Mucosa of stomach (tissue), 1 donor: ENCODE measurements around the gene HIVEP2.

Experiments
- H3K27me3 ChIP-seq: one replicate; pipeline ENCODE4 v1.7.0; 2013; ENCODE audit warnings: mild to moderate bottlenecking, low read length; ENCODE audit not compliant: control insufficient read depth, insufficient read depth
- H3K36me3 ChIP-seq: one replicate; pipeline ENCODE4 v1.7.0; 2013; ENCODE audit warnings: low read length; ENCODE audit not compliant: control insufficient read depth, insufficient read depth
- H3K4me1 ChIP-seq: one replicate; pipeline ENCODE4 v1.7.0; 2013; ENCODE audit warnings: mild to moderate bottlenecking, low read length; ENCODE audit not compliant: control insufficient read depth, insufficient read depth
- H3K4me3 ChIP-seq: one replicate; pipeline ENCODE4 v1.7.0; 2013; ENCODE audit warnings: low read length
- H3K9ac ChIP-seq: one replicate; pipeline ENCODE4 v1.7.0; 2013; ENCODE audit warnings: mild to moderate bottlenecking, low read length, moderate library complexity
- H3K9me3 ChIP-seq: one replicate; pipeline ENCODE4 v1.7.0; 2013; ENCODE audit warnings: mild to moderate bottlenecking, low read length, moderate library complexity; ENCODE audit not compliant: control insufficient read depth
- donor health status: Pancreatic carcinoma.

The HIVEP2 gene

DNA sequence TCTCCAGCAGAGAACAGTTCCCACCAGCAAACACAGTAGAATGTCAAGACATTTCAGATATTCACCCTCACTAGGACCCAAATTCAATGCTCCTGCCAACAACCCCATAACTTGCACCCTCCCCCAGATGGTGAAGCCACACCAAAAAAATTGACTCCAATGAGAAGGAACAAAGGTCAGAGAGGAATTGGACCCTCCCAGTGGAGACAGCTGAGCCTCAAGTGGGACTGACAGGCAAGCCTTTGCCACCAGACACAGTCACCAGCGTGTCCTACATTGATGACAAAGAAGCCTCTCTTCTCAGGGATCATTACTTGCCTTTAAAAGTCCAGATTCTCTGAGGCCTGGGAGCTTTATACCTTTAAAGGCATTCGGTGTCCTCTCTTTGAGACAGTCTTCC, 64.8 kb downstream of the HIVEP2 start:
- Histone ChIP-seq H3K9me3 (no peaks in the 10 kb centered on the region), H3K36me3 (no peaks in the 10 kb centered on the region), H3K9ac (no peak overlapping the region), H3K4me3 (no peak overlapping the region), H3K4me1 (peaks cover 7% of the 10 kb centered on the region), H3K27me3 (no peaks in the 10 kb centered on the region)

DNA sequence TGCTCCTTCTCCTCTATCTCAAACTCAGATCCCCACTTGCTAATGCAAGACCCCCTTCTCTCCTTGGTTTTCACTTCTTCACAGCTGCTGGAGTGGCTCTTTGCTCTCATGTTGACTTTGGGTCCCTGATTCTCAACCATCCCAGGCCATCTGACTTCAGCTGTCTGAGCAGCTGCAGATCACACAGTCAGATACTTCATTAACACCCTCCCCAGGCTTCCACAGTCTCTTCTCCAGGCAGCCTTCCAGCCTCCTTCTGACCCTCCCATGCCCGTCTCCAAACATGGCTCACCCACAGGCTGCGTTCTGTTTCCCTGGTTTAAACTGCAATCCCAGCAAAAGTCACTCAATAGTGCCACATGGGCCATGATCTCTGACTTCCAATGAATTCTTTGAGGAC, 65.4 kb downstream of the HIVEP2 start:
- Histone ChIP-seq H3K4me3 (no peak overlapping the region), H3K4me1 (peaks cover under 1% of the 10 kb centered on the region), H3K9me3 (no peaks in the 10 kb centered on the region), H3K36me3 (no peaks in the 10 kb centered on the region), H3K27me3 (no peaks in the 10 kb centered on the region), H3K9ac (no peak overlapping the region)

DNA sequence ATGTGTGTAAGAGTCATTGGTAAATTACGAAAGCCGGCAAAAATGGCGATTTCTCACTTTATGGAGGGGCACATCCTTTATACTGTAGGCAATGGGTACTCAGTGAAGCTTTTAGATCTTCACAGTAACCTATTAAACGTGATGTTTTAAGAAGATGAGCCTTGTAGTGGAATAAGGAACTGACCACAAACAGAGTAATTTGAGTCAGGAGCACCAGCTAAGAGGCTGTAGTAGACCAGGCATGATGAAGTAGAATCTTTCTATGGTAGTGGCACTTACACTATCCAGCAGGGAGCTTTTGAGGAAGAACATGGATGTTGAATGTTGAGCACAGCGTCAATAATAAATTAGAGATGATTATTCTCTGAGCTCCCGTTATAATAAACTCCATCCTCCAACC, 65.9 kb downstream of the HIVEP2 start:
- no peak overlapping the region for H3K9ac ChIP-seq
- no peaks in the 10 kb centered on the region for H3K9me3 ChIP-seq
- no peaks in the 10 kb centered on the region for H3K4me1 ChIP-seq
- H3K27me3 ChIP-seq, result no peaks in the 10 kb centered on the region
- no peaks in the 10 kb centered on the region for H3K36me3 ChIP-seq
- H3K4me3 ChIP-seq, result no peak overlapping the region

DNA sequence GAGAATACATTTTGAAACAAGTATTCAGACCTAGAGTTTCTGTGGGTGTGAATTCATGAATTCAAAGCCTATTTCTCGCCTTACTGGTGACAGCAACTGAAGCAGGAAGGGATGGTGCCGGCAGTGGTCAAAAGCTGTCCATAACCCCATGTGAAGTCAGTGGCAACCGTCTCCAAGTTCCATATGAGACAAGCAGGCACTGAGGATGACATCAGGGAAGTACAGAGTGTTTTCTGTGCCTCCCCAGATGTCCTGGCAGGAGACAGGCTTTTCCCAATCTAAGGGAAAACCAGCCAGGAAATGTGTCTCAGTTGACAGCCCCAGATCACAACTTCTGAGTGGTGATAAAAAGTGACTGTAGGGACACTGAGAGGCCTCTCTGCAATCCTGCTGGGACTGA, 66.6 kb downstream of the HIVEP2 start:
- no peak overlapping the region for H3K9ac ChIP-seq

DNA sequence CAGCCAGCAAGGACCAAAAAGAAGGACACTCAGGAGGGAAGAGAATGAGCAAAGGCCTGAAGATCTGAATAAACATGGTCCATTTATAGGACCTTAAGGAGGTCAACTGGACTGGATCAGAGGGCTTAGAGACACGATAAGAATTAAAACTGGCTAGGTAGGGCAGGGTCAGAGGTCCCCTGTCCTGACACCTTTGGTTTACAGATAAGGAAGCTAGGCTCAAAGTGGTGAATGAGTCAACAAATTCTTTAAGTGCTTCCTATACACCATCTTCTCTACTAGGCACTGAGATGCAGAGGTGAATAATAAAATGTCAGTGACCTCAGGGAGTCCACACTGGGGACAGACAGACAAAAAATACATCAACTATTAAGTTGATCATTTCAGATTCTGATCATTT, 70.3 kb downstream of the HIVEP2 start:
- H3K27me3 ChIP-seq, result no peaks in the 10 kb centered on the region
- H3K9ac ChIP-seq, result no peak overlapping the region
- no peaks in the 10 kb centered on the region for H3K36me3 ChIP-seq
- H3K4me3 ChIP-seq, result no peak overlapping the region
- no peaks in the 10 kb centered on the region for H3K9me3 ChIP-seq
- peaks cover 15% of the 10 kb centered on the region for H3K4me1 ChIP-seq

More for the DNA sequence above, 66.6 kb downstream of the HIVEP2 start:
- H3K4me3 ChIP-seq, result no peak overlapping the region
- H3K4me1 ChIP-seq, result no peaks in the 10 kb centered on the region
- H3K27me3 ChIP-seq, result no peaks in the 10 kb centered on the region
- H3K36me3 ChIP-seq, result no peaks in the 10 kb centered on the region
- H3K9me3 ChIP-seq, result no peaks in the 10 kb centered on the region

DNA sequence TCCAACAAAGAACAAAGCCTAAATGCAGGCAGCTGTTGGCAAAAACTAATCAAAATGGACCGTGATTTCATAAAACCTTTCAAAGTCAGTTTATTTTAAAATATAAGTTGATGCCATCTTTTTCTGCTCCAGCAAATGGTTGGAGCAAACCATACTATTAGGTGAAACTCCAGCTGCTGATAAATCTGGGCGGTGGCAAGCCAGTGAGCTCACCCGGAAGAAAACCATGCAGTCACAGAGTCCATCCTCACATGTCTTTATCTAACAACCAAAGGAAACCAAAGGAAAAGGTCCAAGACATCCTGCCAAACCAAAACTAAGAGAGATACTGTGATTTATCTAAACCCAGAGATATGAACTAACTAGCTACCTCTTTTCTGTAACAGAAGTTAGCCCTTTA, 72.6 kb downstream of the HIVEP2 start:
- Histone ChIP-seq H3K9ac (no peak overlapping the region), H3K4me3 (no peak overlapping the region), H3K4me1 (peaks cover 25% of the 10 kb centered on the region), H3K27me3 (no peaks in the 10 kb centered on the region), H3K9me3 (no peaks in the 10 kb centered on the region), H3K36me3 (no peaks in the 10 kb centered on the region)

DNA sequence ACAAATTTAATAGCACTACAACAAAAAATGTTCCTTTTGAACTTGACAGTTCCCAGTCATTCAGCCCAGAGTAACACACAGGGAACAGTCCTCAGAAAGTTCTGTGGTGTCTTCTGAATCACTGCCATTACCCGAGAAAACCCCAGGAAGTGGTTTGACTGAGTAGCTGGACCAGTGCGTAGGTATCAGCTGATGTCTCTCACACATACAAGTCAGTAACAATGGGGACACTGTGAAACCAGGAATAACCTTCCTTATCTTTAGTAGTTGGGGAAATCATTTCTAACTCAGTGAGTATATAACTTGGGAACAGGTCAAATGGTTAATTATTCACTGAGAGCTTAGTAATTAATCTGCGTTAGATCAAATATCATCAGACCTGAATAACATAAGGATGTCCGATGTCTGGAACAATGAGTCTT, 73.1 kb downstream of the HIVEP2 start:
- Histone ChIP-seq H3K9ac (no peak overlapping the region), H3K27me3 (no peaks in the 10 kb centered on the region), H3K9me3 (no peaks in the 10 kb centered on the region), H3K4me1 (peaks cover 27% of the 10 kb centered on the region), H3K36me3 (no peaks in the 10 kb centered on the region), H3K4me3 (no peak overlapping the region)

DNA sequence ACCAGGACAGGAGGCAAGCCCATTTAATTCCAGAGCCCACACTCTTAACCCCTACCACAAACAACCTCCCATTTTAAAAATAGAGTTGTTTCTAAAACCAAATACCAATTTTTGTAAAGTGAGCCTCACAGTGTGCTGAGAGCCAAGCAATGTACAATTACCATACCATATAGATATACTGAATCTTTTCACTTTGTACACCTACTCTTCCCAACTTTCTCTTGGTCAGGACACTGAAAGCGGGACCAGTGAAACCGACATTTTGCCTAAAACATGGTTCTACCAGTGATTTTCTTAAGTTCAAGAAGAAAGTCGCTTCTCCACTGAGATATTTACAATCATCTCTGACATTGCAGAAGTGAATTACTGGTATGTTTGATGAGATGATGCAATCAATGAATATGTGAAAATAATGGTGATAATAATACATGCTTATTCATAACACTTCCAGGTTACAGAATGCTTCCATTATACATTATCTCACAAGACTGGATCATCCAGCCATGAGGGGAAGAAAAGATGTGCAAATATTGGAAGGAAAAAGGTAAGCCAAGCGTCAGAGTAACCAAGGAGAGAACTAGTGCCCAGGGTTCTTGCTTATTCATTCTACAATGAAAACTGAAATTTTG, 74.1 kb downstream of the HIVEP2 start:
- no peak overlapping the region for H3K4me3 ChIP-seq
- H3K36me3 ChIP-seq, result no peaks in the 10 kb centered on the region
- no peak overlapping the region for H3K9ac ChIP-seq
- no peaks in the 10 kb centered on the region for H3K27me3 ChIP-seq
- no peaks in the 10 kb centered on the region for H3K9me3 ChIP-seq
- peaks cover 27% of the 10 kb centered on the region for H3K4me1 ChIP-seq

DNA sequence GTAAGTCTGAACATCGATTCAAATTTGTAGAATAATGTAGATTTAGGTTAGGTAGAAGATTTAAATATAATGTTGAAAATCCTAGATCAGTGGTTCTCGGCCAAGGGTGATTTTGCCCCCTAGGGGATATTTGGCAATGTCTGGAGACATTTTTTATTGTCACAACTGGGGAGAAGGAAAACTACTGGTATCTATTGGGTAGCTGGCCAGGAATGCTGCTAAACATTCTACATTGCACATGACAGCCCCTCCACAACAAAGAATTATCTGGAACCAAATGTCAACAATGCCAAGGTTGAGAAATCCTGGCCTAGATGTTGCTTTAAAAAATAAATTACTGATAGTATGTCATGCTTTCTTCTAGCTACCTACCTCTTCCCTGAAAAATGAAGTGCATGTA, 76.1 kb downstream of the HIVEP2 start:
- Histone ChIP-seq H3K9me3 (no peaks in the 10 kb centered on the region), H3K4me1 (peaks cover 27% of the 10 kb centered on the region), H3K4me3 (no peak overlapping the region), H3K27me3 (no peaks in the 10 kb centered on the region), H3K9ac (no peak overlapping the region), H3K36me3 (no peaks in the 10 kb centered on the region)

DNA sequence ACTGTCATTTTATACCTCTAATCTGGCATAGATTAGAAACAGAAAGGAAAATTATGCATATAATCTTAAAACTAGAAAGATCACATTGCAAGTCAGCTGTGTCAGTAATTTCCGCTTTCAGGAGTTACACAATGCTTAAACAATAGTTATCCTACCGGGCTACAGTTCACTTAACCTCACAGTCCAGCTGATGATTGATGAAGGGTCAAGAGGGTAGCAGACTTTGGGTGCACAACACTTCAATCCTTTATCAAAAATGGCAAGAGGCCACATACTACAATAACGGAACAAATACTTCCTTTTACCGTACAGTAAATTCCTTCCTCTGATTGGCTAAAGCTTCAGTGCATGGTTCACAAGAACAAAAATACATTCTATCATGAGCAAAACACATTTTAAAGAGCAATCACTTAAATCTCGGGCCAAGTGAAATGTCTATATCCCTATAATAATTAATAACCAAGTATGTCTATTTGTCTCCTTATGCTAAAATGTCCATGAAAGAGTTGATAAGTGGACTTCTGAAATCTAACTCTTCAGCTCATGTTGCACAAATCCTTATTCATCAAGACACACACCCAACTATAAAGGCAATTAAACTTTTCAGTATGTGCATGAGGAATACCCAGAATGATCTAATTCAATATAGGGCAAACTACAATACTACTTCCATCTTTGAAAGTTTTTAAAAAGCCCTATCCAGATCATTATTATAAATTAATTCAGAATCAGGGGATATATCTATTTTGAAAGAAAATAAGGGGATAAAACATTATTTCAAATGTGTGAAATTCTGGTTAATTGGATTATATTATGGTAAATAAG, 76.8 kb downstream of the HIVEP2 start:
- Histone ChIP-seq H3K27me3 (no peaks in the 10 kb centered on the region), H3K9ac (no peak overlapping the region), H3K4me1 (peaks cover 27% of the 10 kb centered on the region), H3K9me3 (no peaks in the 10 kb centered on the region), H3K36me3 (no peaks in the 10 kb centered on the region), H3K4me3 (no peak overlapping the region)

DNA sequence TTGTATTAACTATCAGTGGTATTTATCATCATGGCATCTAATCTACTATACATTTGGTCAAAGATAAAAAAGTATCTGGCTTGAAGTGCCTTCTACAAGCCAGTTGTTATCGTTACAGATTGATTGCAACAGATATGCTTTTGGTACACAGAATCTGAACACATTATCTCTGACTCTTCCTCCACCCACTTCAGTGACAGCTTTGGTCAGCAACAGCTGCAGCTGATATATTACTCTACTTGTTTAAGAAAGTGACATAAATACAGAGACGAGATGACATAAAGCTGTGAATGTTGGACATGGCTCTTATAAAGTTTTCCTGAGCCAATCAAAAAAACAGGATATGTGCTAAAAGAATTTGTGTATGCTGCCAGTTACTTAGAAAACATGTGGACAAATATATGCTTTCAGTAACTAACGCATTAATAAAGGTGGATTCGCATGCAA, 77.6 kb downstream of the HIVEP2 start:
- H3K4me3 ChIP-seq, result no peak overlapping the region
- no peaks in the 10 kb centered on the region for H3K27me3 ChIP-seq
- no peaks in the 10 kb centered on the region for H3K9me3 ChIP-seq

DNA sequence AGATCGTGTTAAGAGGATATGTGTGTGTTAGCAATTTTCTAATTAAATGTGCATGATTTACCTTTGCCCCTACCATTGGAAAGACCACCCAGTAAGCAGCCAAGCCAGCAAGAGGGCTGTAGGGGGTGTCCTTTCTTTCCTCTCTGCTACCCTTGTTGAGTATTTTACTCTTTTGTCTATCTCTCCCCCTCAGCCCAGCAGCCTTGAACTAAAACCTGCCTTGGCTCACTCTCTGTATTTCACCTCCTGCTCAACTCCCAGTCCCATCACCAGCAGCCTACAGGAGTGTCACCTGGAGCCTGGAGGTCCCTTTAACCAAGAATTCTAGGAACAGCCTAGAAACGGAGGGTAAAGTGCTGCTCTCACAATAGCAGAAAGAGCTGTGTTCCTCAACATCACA, 81.0 kb downstream of the HIVEP2 start:
- Histone ChIP-seq H3K4me3 (no peak overlapping the region), H3K36me3 (no peaks in the 10 kb centered on the region), H3K27me3 (no peaks in the 10 kb centered on the region), H3K9me3 (no peaks in the 10 kb centered on the region), H3K9ac (no peak overlapping the region), H3K4me1 (peaks cover 12% of the 10 kb centered on the region)

More for the DNA sequence above, 77.6 kb downstream of the HIVEP2 start:
- no peaks in the 10 kb centered on the region for H3K36me3 ChIP-seq
- H3K9ac ChIP-seq, result no peak overlapping the region
- peaks cover 22% of the 10 kb centered on the region for H3K4me1 ChIP-seq
